Measurements from ENCODE around the gene FADD.
A peak's percentile ranks its signal among the peaks of the same experiment; 100 is the strongest.

The FADD gene, protein sequence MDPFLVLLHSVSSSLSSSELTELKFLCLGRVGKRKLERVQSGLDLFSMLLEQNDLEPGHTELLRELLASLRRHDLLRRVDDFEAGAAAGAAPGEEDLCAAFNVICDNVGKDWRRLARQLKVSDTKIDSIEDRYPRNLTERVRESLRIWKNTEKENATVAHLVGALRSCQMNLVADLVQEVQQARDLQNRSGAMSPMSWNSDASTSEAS

GRCh38 chr11:70202920-70203750 lies at the start of gene FADD:
TSS of gene FADD (plus strand) at chr11:70203296. CDS start at chr11:70203460, 164 bp downstream.
- peak; percentile 93 for DNase-seq

DNA sequence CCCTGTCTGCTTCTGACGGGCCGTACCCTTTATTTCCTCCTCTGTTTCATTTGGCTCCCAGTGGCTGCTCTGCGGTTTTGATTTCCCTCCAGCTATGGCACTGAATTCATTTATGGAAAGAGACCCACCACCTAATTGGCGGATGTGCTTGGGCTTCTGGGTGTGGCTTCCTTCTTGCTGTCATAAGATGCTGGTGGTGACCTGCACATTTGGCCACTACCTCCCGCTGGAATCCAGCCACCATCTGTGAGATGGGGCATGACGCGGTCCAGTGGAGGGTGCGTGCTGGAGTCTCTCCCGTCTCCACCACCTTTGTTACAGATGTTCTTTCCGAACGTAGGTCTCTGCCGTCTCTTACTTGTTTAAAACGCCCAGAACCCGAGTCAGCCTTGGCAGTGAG lies 47.7 kb upstream of the FADD start:
- DNase-seq: no peak

GRCh38 chr11:70156291-70157037 lies 46.6 kb upstream of the FADD start:
- no peak for DNase-seq

- no peak for DNase-seq
Measured at GRCh38 chr11:70158201-70158600, 44.9 kb upstream of the FADD start.

DNA sequence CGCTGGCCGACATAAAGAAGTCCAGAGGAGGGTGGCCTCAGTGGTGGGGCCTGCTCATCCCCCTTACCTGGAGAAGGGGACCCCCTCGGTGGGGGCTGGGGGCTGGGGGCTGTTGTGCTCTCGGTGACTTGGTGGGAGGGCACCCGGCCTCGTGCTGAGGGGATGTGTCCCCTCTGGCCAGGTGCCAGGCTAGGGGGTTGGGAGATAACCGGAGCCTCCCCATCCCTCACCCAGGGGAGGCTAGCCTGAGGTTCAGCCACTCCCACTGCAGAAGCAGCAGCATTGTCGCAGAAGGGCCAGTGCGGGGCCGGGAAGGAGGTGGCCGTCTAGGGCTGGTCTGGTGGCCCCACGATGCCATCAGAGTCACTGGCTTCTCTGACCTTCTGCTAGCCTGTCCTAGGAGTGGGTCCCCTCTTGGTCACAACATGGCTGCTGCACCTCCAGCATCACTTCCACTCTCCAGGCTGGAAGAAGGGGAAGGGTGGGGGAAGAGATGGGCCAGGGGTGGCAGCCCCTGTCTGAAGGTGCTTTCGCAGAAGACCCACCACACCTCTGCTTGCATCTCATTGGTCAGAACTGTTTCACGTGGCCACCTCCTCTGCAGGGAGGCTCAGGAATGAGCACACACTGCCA lies 44.2 kb upstream of the FADD start:
- DNase-seq: no peak

DNA sequence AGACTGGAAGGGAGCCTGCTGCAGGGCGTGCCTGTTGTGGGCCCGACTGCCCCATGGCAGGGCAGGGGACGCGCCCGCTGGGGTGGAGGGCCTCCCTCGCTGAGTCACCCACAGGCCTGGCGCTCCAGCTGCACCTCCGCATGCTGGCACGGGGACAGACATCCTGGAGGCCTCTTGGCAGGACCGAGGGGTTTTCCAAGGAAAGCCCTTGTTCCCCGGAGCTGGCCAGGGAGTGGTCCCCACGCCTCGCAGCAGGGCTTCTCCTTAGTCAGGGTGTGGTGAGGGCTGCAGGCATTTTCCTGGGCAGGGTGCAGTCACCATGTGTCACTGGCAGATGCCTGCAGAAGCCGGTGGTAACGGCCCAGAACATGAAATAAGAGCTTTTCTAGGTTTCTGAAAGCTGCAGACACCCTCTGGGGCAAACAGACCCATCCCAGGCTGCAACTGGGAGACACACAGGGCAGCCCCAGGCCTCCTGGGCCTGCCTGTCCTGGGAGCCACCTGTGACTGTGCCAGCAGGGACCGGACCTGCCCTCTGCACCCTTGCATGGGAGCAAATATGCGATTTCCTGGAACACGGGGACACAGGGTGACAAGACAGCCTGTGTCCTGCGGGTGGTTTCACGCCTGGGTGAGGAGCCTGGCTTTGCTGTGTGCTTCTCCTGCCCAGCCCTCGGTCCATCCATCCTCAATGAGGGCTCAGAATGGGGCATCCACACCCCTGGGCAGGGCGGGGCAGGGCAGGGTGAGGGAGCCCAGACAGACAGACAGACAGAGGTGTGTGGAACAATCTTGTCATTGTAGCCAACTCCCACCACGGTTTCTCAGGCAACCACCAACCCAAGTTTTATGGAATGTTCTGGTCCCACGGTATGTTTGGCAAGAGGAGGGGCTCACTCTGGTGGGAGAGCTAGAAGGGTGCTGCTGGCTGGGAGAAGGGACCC lies 43.2 kb upstream of the FADD start:
- no peak for DNase-seq

DNA sequence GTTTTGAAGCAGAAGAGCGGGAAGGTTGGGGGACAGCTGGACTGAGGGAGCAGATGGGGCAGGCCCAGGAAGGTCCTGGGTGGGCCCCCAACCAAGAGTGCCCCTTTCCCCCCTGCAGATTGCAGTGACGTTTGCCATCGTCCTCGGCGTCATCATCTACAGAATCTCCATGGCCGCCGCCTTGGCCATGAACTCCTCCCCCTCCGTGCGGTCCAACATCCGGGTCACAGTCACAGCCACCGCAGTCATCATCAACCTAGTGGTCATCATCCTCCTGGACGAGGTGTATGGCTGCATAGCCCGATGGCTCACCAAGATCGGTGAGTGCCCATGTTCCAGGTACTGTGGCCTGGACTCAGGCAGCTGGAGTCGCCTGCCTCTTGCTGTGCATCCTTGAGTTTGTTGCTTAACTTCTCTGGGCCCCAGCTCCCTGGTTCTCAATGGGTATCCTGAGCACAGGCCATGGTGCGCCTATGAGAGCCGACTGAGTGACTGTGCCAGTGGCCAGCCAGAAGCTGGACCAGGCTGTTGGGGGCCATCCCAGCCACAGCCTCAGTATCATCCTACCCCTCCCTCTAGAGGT lies 42.0 kb upstream of the FADD start:
- no peak for DNase-seq

GRCh38 chr11:70164705-70165104 lies 38.4 kb upstream of the FADD start:
- no peak for DNase-seq

- DNase-seq: no peak
Measured at GRCh38 chr11:70167120-70167519, 36.0 kb upstream of the FADD start.

GRCh38 chr11:70167723-70168404 lies 35.2 kb upstream of the FADD start:
- DNase-seq: no peak

DNA sequence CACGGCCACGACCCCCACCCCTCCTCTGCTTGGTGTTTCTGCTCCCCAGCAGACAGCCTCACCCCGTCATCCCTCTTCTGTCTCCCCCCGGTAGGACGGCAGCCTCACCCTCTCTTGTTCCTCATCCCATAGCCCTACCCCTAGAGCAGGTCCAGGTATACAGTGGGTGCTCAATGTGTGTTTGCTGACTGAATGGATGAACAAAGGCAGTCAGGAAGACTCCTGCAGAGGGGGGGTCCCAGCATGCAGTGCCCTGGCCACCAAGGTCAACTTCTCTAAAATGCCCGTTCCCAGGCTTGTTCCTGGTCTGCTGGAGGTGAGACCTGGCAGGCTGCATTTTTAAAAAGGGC lies 34.7 kb upstream of the FADD start:
- DNase-seq: no peak

GRCh38 chr11:70169127-70169526 lies 34.0 kb upstream of the FADD start:
- DNase-seq: no peak

DNA sequence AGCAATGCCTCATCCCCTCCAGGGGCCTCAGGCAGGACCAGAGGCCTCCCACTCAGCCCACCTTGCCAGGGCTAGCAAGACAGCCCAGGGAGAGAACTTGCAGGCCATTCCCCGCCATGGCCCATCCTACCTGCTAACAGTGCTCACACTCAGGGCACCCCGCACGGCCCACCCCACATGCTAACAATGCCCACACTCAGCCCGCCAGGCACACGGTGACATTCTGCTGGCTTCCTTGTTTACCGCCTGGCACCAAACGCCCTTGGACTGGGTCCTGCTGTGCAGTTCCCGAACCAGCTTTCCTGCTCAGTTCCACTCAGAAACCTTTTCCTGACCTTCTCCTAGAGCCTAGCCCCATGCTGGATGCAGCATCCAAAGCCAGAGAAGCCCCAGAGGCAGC lies 33.5 kb upstream of the FADD start:
- DNase-seq: no peak

GRCh38 chr11:70170596-70171210 lies 32.4 kb upstream of the FADD start:
- DNase-seq: no peak

DNA sequence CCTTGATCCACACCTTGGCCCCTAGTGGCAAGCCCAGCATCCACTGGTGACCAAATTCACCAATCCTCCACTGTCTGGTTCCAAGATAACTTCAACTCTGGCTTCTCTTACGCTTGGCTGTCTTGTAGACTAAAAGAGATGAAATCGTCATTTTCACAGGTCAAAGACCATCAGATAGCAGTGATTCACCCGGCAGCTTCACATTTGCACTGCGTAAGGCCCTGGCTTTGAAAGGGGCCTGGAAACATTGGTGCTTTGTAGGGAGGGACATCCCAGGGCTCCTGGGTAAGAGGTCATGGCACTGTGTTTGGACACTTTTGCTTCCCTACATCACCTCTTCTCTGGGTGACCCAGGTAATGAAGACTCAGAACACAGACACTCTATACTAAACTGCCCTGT lies 30.1 kb upstream of the FADD start:
- DNase-seq: no peak

- no peak for DNase-seq
Measured at GRCh38 chr11:70174547-70175235, 28.4 kb upstream of the FADD start.

DNA sequence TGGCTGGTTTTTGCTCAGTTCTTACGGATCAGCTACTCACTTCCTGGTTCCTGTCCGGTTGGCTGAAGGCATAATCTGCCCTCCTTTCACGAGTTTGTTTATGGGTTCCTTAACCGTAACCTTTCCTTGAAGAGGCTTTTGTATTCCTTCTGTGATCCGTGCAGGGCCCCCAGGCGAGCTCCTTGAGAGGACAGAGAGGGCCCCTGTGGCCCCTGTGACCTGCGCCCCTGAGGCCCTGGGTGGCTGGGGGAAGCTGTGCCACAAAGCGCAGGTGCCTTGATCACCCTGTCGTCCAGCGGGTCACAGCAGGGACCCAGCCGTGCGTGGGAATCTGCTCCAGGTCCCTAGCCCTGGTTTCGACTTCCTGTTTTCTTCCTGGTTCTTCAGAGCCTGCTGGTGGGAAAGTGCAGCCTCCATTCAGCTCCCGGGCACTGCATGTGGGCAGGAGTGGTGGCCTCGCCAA lies 27.8 kb upstream of the FADD start:
- DNase-seq: no peak

GRCh38 chr11:70176940-70177689 lies 26.0 kb upstream of the FADD start:
- peak; percentile 62 for DNase-seq

GRCh38 chr11:70180906-70181305 lies 22.2 kb upstream of the FADD start:
- no peak for DNase-seq

All from activated CD4-positive, alpha-beta T cell treated with anti-CD3 and anti-CD28 coated beads, Interleukin-2, amount 50 U/mL, for 16 hours (primary cell).